ENCODE measurements around the gene HSPA12A. TPM values are rescaled to one million over a fixed set of nuclear protein-coding genes. Genes with fewer than 3 reads are reported as not detected.

The HSPA12A gene
- total RNA-seq, 1 donor from 2014 or later: 0.05 TPM

DNA sequence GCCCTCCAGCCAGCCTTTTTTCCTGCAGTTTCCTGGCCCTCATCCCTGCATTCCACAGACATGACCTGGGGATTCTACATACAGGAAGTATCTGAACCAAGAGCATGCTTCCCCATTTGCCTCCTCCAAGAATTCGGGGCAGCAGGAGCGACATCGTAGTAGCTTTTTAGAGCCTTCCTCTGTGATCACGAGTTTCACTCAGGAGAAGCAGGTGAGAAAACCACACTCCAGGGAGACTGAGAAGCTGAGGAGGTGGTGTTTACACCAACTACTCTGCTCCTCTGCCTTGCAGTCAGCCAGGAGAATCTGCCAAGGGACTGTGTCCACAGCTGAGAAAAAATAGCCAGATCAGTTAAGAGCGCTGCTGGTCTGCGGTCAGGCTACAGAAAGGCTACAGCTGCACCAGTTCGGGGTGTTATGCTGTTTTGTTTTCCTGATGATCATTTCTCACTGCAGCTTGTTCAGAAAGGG lies 54.1 kb downstream of the HSPA12A start:
- H3K27me3 Mint-ChIP-seq (ENCODE audit: insufficient read depth): no peaks in the 10 kb centered on the region
- no peak for DNase-seq (ENCODE audit: low spot score)
- intact Hi-C loops (cut with micrococcal nuclease): no loop called here
- no peaks in the 10 kb centered on the region for H3K9me3 Mint-ChIP-seq
- H3K36me3 Mint-ChIP-seq (ENCODE audit: low read depth): no peaks in the 10 kb centered on the region
- no peak overlapping the region for H3K4me3 Mint-ChIP-seq
- no peaks in the 10 kb centered on the region for H3K4me1 Mint-ChIP-seq (ENCODE audit: low read depth)
- no peak overlapping the region for H3K27ac Mint-ChIP-seq

DNA sequence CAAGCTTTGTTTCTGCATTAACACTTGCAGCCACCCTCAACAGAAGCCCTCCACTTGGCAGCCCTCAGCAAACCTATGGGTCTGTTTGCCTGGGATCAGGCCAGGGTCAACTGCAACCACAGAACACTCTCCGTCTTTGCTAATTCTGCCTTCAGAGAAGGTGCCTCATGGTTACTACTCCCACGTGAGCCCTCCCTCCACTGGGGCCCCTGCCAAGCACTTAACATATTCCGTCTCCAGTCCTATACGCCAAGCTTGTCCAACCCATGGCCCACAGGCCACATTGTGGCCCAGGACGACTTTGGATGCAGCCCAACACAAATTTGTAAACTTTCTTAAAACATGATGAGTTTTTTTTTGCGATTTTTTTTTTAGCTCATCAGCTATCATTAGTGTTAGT lies 54.7 kb downstream of the HSPA12A start:
- Mint-ChIP-seq H3K4me1 (ENCODE audit: low read depth) (no peaks in the 10 kb centered on the region), H3K27ac (no peak overlapping the region), H3K36me3 (ENCODE audit: low read depth) (no peaks in the 10 kb centered on the region), H3K27me3 (ENCODE audit: insufficient read depth) (no peaks in the 10 kb centered on the region), H3K4me3 (no peak overlapping the region), H3K9me3 (no peaks in the 10 kb centered on the region)
- DNase-seq (ENCODE audit: low spot score): no peak
- intact Hi-C loops (cut with micrococcal nuclease): no loop called here

DNA sequence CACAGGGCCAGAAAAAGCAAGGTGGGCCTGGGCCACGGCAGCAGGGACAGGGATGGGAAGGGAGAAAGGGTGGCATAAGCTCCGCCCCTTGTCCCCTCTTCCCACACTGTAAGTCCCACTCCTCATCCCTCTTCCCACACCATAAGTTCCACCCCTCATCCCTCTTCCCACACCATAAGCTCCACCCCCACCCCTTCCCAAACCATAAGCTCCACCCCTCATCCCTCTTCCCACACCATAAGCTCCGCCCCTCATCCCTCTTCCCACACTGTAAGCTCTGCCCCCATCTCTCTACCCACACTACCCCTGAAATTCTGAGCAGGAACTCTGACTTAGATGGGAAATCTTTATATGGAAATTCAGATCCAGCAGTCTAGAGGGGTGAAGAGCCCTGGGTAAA lies 55.7 kb downstream of the HSPA12A start:
- no peak for DNase-seq (ENCODE audit: low spot score)
- Mint-ChIP-seq H3K27me3 (ENCODE audit: insufficient read depth) (no peaks in the 10 kb centered on the region), H3K4me1 (ENCODE audit: low read depth) (no peaks in the 10 kb centered on the region), H3K9me3 (no peaks in the 10 kb centered on the region), H3K4me3 (no peak overlapping the region), H3K27ac (no peak overlapping the region), H3K36me3 (ENCODE audit: low read depth) (no peaks in the 10 kb centered on the region)
- intact Hi-C loops (cut with micrococcal nuclease): no loop called here

DNA sequence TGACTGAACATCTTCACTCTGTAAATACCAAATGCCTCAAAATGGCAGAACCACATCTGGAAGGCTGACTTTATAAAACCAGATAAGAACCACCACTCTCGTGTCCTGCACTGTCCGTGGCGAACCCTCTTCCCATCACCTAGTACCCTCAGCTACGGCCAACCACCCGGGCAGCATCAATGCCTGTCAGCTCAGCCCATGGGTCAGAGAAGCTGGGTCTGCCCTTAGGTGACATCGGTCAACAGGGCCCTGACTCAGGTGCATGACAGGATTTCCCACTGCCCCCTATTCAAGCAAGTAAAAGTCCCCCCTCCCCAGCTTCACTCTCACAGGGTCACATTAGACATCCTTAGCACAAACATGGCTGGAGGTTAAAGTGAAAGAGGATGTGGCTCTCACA lies 56.6 kb downstream of the HSPA12A start:
- DNase-seq (ENCODE audit: low spot score): no peak
- Mint-ChIP-seq H3K27me3 (ENCODE audit: insufficient read depth) (no peaks in the 10 kb centered on the region), H3K36me3 (ENCODE audit: low read depth) (no peaks in the 10 kb centered on the region), H3K4me1 (ENCODE audit: low read depth) (no peaks in the 10 kb centered on the region), H3K27ac (no peak overlapping the region), H3K4me3 (no peak overlapping the region), H3K9me3 (no peaks in the 10 kb centered on the region)
- intact Hi-C loops (cut with micrococcal nuclease): no loop called here

DNA sequence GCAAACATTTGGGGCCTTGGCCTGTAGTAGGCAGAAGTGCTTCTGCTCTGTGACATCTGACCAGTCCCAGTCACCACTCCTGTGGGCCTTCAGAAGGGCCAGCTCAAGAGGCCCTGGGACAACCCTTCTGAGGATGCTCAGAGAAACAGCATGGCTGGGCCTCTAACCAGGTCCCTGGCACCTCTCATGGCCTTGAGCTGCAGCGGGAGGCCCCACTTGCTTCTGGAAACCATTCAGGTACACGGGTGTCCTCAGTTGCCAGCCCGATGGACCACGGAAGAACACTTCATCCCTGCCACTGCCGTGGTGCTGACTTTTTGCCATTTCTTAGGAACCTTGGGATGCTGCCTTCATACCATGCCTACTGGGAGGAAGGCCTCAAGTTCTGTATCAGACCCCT lies 57.6 kb downstream of the HSPA12A start:
- H3K4me3 Mint-ChIP-seq: no peak overlapping the region
- no peaks in the 10 kb centered on the region for H3K36me3 Mint-ChIP-seq (ENCODE audit: low read depth)
- H3K9me3 Mint-ChIP-seq: no peaks in the 10 kb centered on the region
- no peaks in the 10 kb centered on the region for H3K27me3 Mint-ChIP-seq (ENCODE audit: insufficient read depth)
- no peak overlapping the region for H3K27ac Mint-ChIP-seq
- DNase-seq (ENCODE audit: low spot score): no peak
- no peaks in the 10 kb centered on the region for H3K4me1 Mint-ChIP-seq (ENCODE audit: low read depth)
- intact Hi-C loops (cut with micrococcal nuclease): no loop called here

DNA sequence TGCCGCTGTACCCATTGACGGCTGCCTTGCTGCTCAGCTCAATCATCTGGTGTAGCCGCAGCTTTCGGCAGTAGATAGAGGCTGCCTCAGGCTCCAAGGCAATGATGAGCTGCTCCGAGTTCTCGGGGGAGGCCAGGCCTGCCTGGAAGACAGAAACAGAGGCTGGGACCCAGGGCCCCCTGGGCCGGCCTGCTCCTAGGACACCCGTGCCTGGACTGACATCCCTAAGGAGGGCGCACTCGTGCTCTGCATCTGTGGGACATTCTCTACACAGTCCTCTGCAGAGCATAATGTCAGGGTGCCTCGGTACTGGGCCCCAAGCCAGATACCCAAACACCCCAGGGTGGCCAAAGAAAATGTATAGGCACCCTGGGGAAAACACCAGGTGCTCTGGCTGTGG lies 58.5 kb downstream of the HSPA12A start:
- no peaks in the 10 kb centered on the region for H3K27me3 Mint-ChIP-seq (ENCODE audit: insufficient read depth)
- H3K36me3 Mint-ChIP-seq (ENCODE audit: low read depth): no peaks in the 10 kb centered on the region
- H3K4me3 Mint-ChIP-seq: no peak overlapping the region
- no peak for DNase-seq (ENCODE audit: low spot score)
- no peak overlapping the region for H3K27ac Mint-ChIP-seq
- no peaks in the 10 kb centered on the region for H3K4me1 Mint-ChIP-seq (ENCODE audit: low read depth)
- intact Hi-C loops (cut with micrococcal nuclease): no loop called here
- H3K9me3 Mint-ChIP-seq: no peaks in the 10 kb centered on the region

DNA sequence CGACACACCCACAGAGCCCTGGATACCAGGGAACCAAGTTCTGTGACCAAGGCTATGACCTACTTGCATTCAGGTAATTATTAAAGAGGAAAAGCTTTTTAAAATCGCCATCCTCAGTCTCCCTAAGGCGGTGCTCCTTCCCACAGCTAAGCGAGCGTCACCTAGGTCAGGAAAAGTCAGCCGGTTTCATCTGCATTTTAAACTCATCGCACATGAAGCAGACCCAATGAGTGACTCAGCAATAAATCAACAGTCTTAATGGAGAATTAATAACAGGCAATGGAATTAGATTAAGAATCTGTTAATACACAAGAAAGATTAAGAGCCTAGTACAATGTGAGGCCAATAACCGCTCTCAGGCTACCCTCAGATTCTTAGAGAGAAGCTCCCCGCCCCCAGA lies 59.2 kb downstream of the HSPA12A start:
- Mint-ChIP-seq H3K27ac (no peak overlapping the region), H3K36me3 (ENCODE audit: low read depth) (no peaks in the 10 kb centered on the region), H3K4me1 (ENCODE audit: low read depth) (no peaks in the 10 kb centered on the region), H3K9me3 (no peaks in the 10 kb centered on the region), H3K4me3 (no peak overlapping the region), H3K27me3 (ENCODE audit: insufficient read depth) (no peaks in the 10 kb centered on the region)
- intact Hi-C loops (cut with micrococcal nuclease): no loop called here
- DNase-seq (ENCODE audit: low spot score): no peak

DNA sequence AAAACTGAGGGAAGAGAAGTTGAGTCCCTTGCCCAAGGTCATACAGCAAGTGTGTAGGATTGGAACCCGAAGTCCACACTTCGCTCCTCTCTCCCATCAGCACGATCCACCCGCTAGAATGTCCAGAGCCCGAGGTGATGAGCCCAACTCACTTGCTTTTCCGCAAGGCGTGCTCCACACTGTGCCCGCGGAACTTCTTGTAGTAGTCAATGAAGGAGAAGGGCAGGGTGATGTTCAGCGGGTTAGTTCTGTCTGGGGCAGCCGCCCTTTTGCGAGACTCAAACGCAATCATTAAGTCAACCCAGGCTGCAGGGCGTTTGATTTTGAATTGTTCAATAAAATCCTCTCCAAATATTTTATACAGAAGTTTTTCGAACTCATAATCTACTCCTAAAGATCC lies 63.0 kb downstream of the HSPA12A start:
- Mint-ChIP-seq H3K27me3 (ENCODE audit: insufficient read depth) (no peaks in the 10 kb centered on the region), H3K4me3 (no peak overlapping the region), H3K36me3 (ENCODE audit: low read depth) (no peaks in the 10 kb centered on the region), H3K4me1 (ENCODE audit: low read depth) (no peaks in the 10 kb centered on the region), H3K9me3 (no peaks in the 10 kb centered on the region), H3K27ac (no peak overlapping the region)
- no peak for DNase-seq (ENCODE audit: low spot score)
- intact Hi-C loops (cut with micrococcal nuclease): no loop called here

DNA sequence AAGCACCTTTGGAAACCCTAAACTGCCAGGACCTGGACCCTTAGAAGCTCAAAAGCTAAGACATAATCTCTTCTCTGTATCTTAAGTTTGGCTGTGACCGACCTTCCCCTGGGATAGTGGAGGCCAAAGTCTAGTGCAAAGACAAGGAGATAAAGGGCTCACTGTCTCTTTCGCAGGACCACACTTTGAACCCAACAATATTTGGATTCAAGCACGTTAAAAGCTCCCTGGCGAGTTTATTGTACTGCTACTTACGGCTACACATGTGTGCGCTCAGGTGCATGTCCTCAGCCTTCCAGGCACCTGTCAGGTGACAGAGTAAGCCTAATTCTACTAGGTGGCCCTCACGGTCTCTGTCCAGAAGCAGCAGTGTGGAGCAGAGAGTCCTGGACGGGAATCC lies 65.7 kb downstream of the HSPA12A start:
- H3K36me3 Mint-ChIP-seq (ENCODE audit: low read depth): no peaks in the 10 kb centered on the region
- DNase-seq (ENCODE audit: low spot score): no peak
- intact Hi-C loops (cut with micrococcal nuclease): no loop called here
- H3K27ac Mint-ChIP-seq: no peak overlapping the region
- H3K4me1 Mint-ChIP-seq (ENCODE audit: low read depth): no peaks in the 10 kb centered on the region
- H3K27me3 Mint-ChIP-seq (ENCODE audit: insufficient read depth): peaks cover 2% of the 10 kb centered on the region
- no peaks in the 10 kb centered on the region for H3K9me3 Mint-ChIP-seq
- no peak overlapping the region for H3K4me3 Mint-ChIP-seq

DNA sequence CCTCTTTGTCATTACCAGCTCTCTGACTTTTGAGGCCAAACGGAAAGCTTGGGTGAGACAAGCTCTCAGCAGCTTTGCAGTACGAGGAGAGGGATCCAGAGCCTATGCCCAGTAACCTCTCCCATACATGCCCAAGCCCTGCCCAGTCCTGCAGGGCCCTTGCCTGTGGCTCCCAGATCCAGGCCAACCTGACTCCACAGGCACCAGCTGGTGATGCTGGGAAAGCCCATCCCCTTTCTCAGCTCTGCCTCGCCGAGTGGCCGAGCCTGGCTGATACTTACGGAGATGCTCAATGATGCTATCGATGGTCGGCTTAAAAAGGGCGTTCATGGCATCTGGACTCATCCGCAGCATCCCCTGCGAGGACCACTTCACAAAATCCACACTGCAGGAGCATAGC lies 66.2 kb downstream of the HSPA12A start:
- peaks cover 7% of the 10 kb centered on the region for H3K27me3 Mint-ChIP-seq (ENCODE audit: insufficient read depth)
- no peak overlapping the region for H3K4me3 Mint-ChIP-seq
- intact Hi-C loops (cut with micrococcal nuclease): no loop called here
- H3K4me1 Mint-ChIP-seq (ENCODE audit: low read depth): no peaks in the 10 kb centered on the region
- no peak overlapping the region for H3K27ac Mint-ChIP-seq
- no peaks in the 10 kb centered on the region for H3K36me3 Mint-ChIP-seq (ENCODE audit: low read depth)
- no peak for DNase-seq (ENCODE audit: low spot score)
- H3K9me3 Mint-ChIP-seq: no peaks in the 10 kb centered on the region

DNA sequence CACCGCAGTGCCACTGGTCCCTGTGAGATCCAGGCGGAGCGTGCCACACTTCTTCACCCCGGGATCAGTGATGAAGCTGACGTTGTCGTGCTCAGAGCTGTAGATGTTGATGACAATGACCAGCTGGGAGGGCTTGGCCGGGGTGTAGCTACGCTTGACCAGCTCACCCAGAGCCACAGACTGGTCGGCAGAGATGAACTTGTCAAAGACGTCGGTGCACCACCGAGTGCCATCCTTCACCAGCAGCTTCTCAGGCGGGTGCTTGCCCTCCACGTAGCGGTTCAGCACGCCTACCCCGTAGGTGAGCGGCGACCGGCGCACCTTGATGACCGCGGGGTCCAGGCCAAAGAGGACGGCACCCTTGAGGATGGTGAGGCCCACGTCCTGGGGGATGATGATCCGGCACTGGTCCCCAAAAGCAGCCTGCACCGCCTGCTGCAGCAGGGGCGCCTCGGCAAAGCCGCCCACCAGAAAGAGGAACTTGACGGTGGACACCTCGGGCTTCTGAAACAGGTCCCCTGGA lies 67.4 kb downstream of the HSPA12A start:
- DNase-seq (ENCODE audit: low spot score): no peak
- Mint-ChIP-seq H3K36me3 (ENCODE audit: low read depth) (no peaks in the 10 kb centered on the region), H3K4me3 (no peak overlapping the region), H3K9me3 (no peaks in the 10 kb centered on the region), H3K27ac (no peak overlapping the region), H3K27me3 (ENCODE audit: insufficient read depth) (peaks cover 7% of the 10 kb centered on the region), H3K4me1 (ENCODE audit: low read depth) (no peaks in the 10 kb centered on the region)
- intact Hi-C loops (cut with micrococcal nuclease): no loop called here

DNA sequence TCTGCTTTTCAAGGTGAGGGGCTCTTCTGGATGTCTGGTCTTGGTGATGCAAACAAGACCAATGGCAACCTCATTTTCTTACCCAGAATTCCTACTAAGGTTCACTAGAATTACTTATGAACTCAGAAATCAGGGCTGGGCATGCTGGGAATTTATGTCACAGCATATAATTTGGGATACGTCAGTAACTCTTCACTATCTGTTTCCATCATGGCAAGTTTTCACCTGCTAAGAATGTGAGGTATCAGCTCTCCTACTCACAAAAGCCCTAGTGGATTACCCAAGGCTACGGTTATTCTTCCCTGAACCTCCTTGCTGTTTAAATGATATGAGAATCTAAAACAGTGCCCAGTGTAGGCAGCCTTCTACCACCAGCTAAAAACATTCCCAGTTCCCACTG lies 68.5 kb downstream of the HSPA12A start:
- peaks cover 7% of the 10 kb centered on the region for H3K27me3 Mint-ChIP-seq (ENCODE audit: insufficient read depth)
- intact Hi-C loops (cut with micrococcal nuclease): no loop called here
- no peak overlapping the region for H3K4me3 Mint-ChIP-seq
- H3K9me3 Mint-ChIP-seq: no peaks in the 10 kb centered on the region
- DNase-seq (ENCODE audit: low spot score): no peak
- no peak overlapping the region for H3K27ac Mint-ChIP-seq
- no peaks in the 10 kb centered on the region for H3K36me3 Mint-ChIP-seq (ENCODE audit: low read depth)
- no peaks in the 10 kb centered on the region for H3K4me1 Mint-ChIP-seq (ENCODE audit: low read depth)

DNA sequence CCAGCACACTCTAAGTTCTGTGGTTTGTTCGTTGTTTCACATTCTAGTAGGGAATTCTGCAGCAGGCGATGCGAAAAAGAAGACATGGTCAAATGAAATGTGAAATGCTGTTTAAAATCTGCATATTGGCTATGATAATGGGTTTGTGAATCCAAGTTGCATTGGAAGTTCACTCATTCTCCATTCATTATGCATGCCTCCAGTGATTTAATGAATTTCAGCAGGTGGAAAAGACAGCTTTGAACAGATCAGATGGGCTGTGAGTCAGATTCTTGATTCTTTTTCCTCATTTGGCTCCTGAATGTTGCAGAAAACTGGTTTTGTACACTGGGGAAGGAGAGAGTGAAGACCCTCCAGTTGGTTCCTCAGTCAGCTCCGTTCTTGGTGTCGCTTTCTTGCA lies 69.5 kb downstream of the HSPA12A start:
- no peaks in the 10 kb centered on the region for H3K9me3 Mint-ChIP-seq

DNA sequence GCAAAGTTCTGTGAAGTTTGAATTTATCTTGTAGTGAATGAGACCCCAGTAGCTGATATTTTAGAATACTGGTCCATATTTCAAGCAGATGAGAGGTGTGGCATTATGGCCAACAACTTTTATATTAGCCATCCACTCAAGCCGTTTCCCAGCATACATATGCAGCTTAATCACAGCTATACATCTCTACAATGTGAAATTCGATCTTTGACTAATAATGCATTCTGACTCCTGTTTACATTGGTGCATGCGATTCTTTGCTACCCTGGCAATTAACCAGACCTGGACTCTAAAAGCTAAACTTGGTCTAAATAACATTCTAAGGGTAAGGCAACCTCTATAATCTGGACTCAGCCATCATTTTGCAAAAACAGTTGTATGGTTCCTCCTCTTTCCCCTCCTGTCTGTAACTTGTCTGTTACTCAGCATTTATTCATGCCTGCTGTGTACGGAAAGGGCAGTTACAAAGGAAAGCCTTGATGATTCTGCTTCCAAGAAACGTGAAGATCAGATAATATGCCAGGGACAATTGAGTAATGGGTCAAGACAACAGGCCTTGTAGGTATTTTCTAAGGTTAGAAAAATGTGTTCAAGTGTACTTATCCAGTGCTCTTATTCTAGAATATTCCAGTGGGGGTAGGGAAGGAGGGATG lies 71.0 kb downstream of the HSPA12A start:
- H3K9me3 Mint-ChIP-seq: no peaks in the 10 kb centered on the region
- H3K36me3 Mint-ChIP-seq (ENCODE audit: low read depth): no peaks in the 10 kb centered on the region
- H3K27me3 Mint-ChIP-seq (ENCODE audit: insufficient read depth): peaks cover 7% of the 10 kb centered on the region
- no peak overlapping the region for H3K27ac Mint-ChIP-seq
- no peaks in the 10 kb centered on the region for H3K4me1 Mint-ChIP-seq (ENCODE audit: low read depth)
- no peak for DNase-seq (ENCODE audit: low spot score)
- H3K4me3 Mint-ChIP-seq: no peak overlapping the region
- intact Hi-C loops (cut with micrococcal nuclease): no loop called here

More for the DNA sequence above, 69.5 kb downstream of the HSPA12A start:
- no peaks in the 10 kb centered on the region for H3K36me3 Mint-ChIP-seq (ENCODE audit: low read depth)
- intact Hi-C loops (cut with micrococcal nuclease): no loop called here
- no peak overlapping the region for H3K27ac Mint-ChIP-seq
- no peak overlapping the region for H3K4me3 Mint-ChIP-seq
- peaks cover 7% of the 10 kb centered on the region for H3K27me3 Mint-ChIP-seq (ENCODE audit: insufficient read depth)
- H3K4me1 Mint-ChIP-seq (ENCODE audit: low read depth): no peaks in the 10 kb centered on the region
- DNase-seq (ENCODE audit: low spot score): no peak

Measured in activated T-helper 1 cell treated with anti-CD3 and anti-CD28 coated beads, Interleukin-12 subunit alpha, Interleukin-12 subunit beta, Interleukin-2, Interleukin-4 antibody, amounts not matched to agents 30 ng/mL and 10 ng/mL and 1 ng/mL, durations not matched to agents 14 hours and 24 hours and 36 hours (primary cell).